ENCODE data around the gene TNNI3K. TPM values are rescaled to one million over a fixed set of nuclear protein-coding genes. Genes with fewer than 3 reads are reported as not detected.

Gene TNNI3K
- total RNA-seq, 1 donor from 2014 or later: 1.3 TPM

- no peaks in the 10 kb centered on the region for H3K27me3 ChIP-seq
- H3K36me3 ChIP-seq: no peaks in the 10 kb centered on the region
- no peak for DNase-seq
- H3K4me3 ChIP-seq: no peak overlapping the region
- intact Hi-C loops (cut with DNase I): no loop called here
- no peak for TF ChIP-seq CTCF (IDR thresholded peaks at IDR 0.05)
- no peaks in the 10 kb centered on the region for H3K4me1 ChIP-seq
- no peaks in the 10 kb centered on the region for H3K9me3 ChIP-seq
- ATAC-seq: no peak
- no peak overlapping the region for H3K27ac ChIP-seq
Measured at GRCh38 chr1:74422421-74423292, 187.5 kb downstream of the TNNI3K start.

- intact Hi-C loops (cut with DNase I): no loop called here
Measured at GRCh38 chr1:74423471-74423870, 188.3 kb downstream of the TNNI3K start.

GRCh38 chr1:74425676-74426075 lies 190.5 kb downstream of the TNNI3K start:
- intact Hi-C loops (cut with DNase I): no loop called here
- no peaks in the 10 kb centered on the region for H3K27me3 ChIP-seq
- H3K4me1 ChIP-seq: no peaks in the 10 kb centered on the region
- TF ChIP-seq CTCF (IDR thresholded peaks at IDR 0.05): no peak
- no peak overlapping the region for H3K4me3 ChIP-seq
- no peak overlapping the region for H3K27ac ChIP-seq
- H3K36me3 ChIP-seq: no peaks in the 10 kb centered on the region
- DNase-seq: no peak
- ATAC-seq: no peak
- no peaks in the 10 kb centered on the region for H3K9me3 ChIP-seq

More at GRCh38 chr1:74423471-74423870, 188.3 kb downstream of the TNNI3K start:
- H3K27me3 ChIP-seq: no peaks in the 10 kb centered on the region
- H3K36me3 ChIP-seq: no peaks in the 10 kb centered on the region
- no peak for TF ChIP-seq CTCF (IDR thresholded peaks at IDR 0.05)
- no peak overlapping the region for H3K4me3 ChIP-seq
- ATAC-seq: no peak
- H3K4me1 ChIP-seq: no peaks in the 10 kb centered on the region
- no peaks in the 10 kb centered on the region for H3K9me3 ChIP-seq
- DNase-seq: no peak
- H3K27ac ChIP-seq: no peak overlapping the region

GRCh38 chr1:74426208-74426937 lies 191.2 kb downstream of the TNNI3K start:
- no peak for TF ChIP-seq CTCF (IDR thresholded peaks at IDR 0.05)
- Histone ChIP-seq H3K27me3 (no peaks in the 10 kb centered on the region), H3K4me1 (no peaks in the 10 kb centered on the region), H3K9me3 (no peaks in the 10 kb centered on the region), H3K4me3 (no peak overlapping the region), H3K36me3 (no peaks in the 10 kb centered on the region), H3K27ac (no peak overlapping the region)
- intact Hi-C loops (cut with DNase I): no loop called here
- no peak for DNase-seq
- no peak for ATAC-seq

GRCh38 chr1:74427681-74428080 lies 192.5 kb downstream of the TNNI3K start:
- no peak for TF ChIP-seq CTCF (IDR thresholded peaks at IDR 0.05)
- no peaks in the 10 kb centered on the region for H3K9me3 ChIP-seq
- no peaks in the 10 kb centered on the region for H3K36me3 ChIP-seq
- no peak for ATAC-seq
- intact Hi-C loops (cut with DNase I): no loop called here
- no peak overlapping the region for H3K27ac ChIP-seq
- no peaks in the 10 kb centered on the region for H3K27me3 ChIP-seq
- H3K4me1 ChIP-seq: no peaks in the 10 kb centered on the region
- no peak overlapping the region for H3K4me3 ChIP-seq
- no peak for DNase-seq

All from upper lobe of right lung (tissue), 1 donor.